ENCODE measurements around the gene RPIA.

RPIA gene

GRCh38 chr2:88696611-88697010 lies 5.1 kb downstream of the RPIA start:
- POLR2A ChIA-PET: no interaction called here
- DNase-seq (ENCODE audit: extremely low spot score): no peak
- TF ChIP-seq CTBP1 (IDR thresholded peaks at IDR 0.05; ENCODE audit: borderline replicate concordance) (no peak), BHLHE40 (IDR thresholded peaks at IDR 0.05; ENCODE audit: borderline replicate concordance) (no peak)
- CTCF ChIA-PET: no interaction called here

- DNase-seq (ENCODE audit: extremely low spot score): no peak
- CTCF ChIA-PET: no interaction called here
- TF ChIP-seq BHLHE40 (IDR thresholded peaks at IDR 0.05; ENCODE audit: borderline replicate concordance): no peak
- no peak for TF ChIP-seq HDGF (IDR thresholded peaks at IDR 0.05; ENCODE audit: borderline replicate concordance)
- TF ChIP-seq ARNT (IDR thresholded peaks at IDR 0.05): no peak
- TF ChIP-seq ZNF384 (IDR thresholded peaks at IDR 0.05): no peak
- no peak for TF ChIP-seq FOXK2 (IDR thresholded peaks at IDR 0.05)
- TF ChIP-seq PKNOX1 (IDR thresholded peaks at IDR 0.05): no peak
- TF ChIP-seq L3MBTL2 (conservative IDR thresholded peaks at IDR 0.05): no peak
- no peak for TF ChIP-seq CTBP1 (IDR thresholded peaks at IDR 0.05; ENCODE audit: borderline replicate concordance)
- no peak for TF ChIP-seq FOXM1 (IDR thresholded peaks at IDR 0.05; ENCODE audit: borderline replicate concordance)
- TF ChIP-seq LEF1 (IDR thresholded peaks at IDR 0.05; ENCODE audit: borderline replicate concordance): no peak
- TF ChIP-seq ELF4 (IDR thresholded peaks at IDR 0.05): no peak
- no peak for TF ChIP-seq TARDBP (IDR thresholded peaks at IDR 0.05)
- TF ChIP-seq SP1 (IDR thresholded peaks at IDR 0.05): no peak
- no peak for TF ChIP-seq FOXA1 (IDR thresholded peaks at IDR 0.05)
- TF ChIP-seq SUZ12 (IDR thresholded peaks at IDR 0.05): no peak
- TF ChIP-seq NFRKB (IDR thresholded peaks at IDR 0.05): no peak
Observed at GRCh38 chr2:88697370-88698026, 6.0 kb downstream of the RPIA start.

GRCh38 chr2:88698027-88698413 lies 6.5 kb downstream of the RPIA start:
- CTCF ChIA-PET: no interaction called here
- no peak for DNase-seq (ENCODE audit: extremely low spot score)

More at GRCh38 chr2:88697370-88698026, 6.0 kb downstream of the RPIA start:
- POLR2A ChIA-PET: no interaction called here

GRCh38 chr2:88698498-88699233 lies 7.2 kb downstream of the RPIA start:
- ChIA-PET CTCF (no interaction called here), POLR2A (no interaction called here)
- TF ChIP-seq L3MBTL2 (conservative IDR thresholded peaks at IDR 0.05): no peak
- no peak for TF ChIP-seq NFRKB (IDR thresholded peaks at IDR 0.05)
- no peak for TF ChIP-seq FOXK2 (IDR thresholded peaks at IDR 0.05)
- TF ChIP-seq LEF1 (IDR thresholded peaks at IDR 0.05; ENCODE audit: borderline replicate concordance): no peak
- TF ChIP-seq TARDBP (IDR thresholded peaks at IDR 0.05): no peak
- TF ChIP-seq ARNT (IDR thresholded peaks at IDR 0.05): no peak
- TF ChIP-seq HDGF (IDR thresholded peaks at IDR 0.05; ENCODE audit: borderline replicate concordance): no peak
- no peak for TF ChIP-seq ELF4 (IDR thresholded peaks at IDR 0.05)
- TF ChIP-seq ZNF384 (IDR thresholded peaks at IDR 0.05): no peak
- TF ChIP-seq SUZ12 (IDR thresholded peaks at IDR 0.05): no peak
- no peak for TF ChIP-seq BHLHE40 (IDR thresholded peaks at IDR 0.05; ENCODE audit: borderline replicate concordance)
- no peak for TF ChIP-seq SP1 (IDR thresholded peaks at IDR 0.05)
- TF ChIP-seq FOXA1 (IDR thresholded peaks at IDR 0.05): no peak
- no peak for TF ChIP-seq FOXM1 (IDR thresholded peaks at IDR 0.05; ENCODE audit: borderline replicate concordance)
- no peak for TF ChIP-seq CTBP1 (IDR thresholded peaks at IDR 0.05; ENCODE audit: borderline replicate concordance)
- no peak for TF ChIP-seq PKNOX1 (IDR thresholded peaks at IDR 0.05)
- no peak for DNase-seq (ENCODE audit: extremely low spot score)

More at GRCh38 chr2:88698027-88698413, 6.5 kb downstream of the RPIA start:
- POLR2A ChIA-PET: no interaction called here
- no peak for TF ChIP-seq FOXM1 (IDR thresholded peaks at IDR 0.05; ENCODE audit: borderline replicate concordance)
- TF ChIP-seq ZNF384 (IDR thresholded peaks at IDR 0.05): no peak

GRCh38 chr2:88707003-88707402 lies 15.5 kb downstream of the RPIA start:
- ChIA-PET CTCF (no interaction called here), POLR2A (interaction anchor here (1.5 kb wide), 1 partner anchor 15 kb away, joined by 3 read pairs; the partner anchor contains the start of gene RPIA)
- no peak for TF ChIP-seq SUZ12 (IDR thresholded peaks at IDR 0.05)
- DNase-seq (ENCODE audit: extremely low spot score): no peak

GRCh38 chr2:88709181-88709631 lies 17.7 kb downstream of the RPIA start:
- no peak for DNase-seq (ENCODE audit: extremely low spot score)
- no peak for TF ChIP-seq CTBP1 (IDR thresholded peaks at IDR 0.05; ENCODE audit: borderline replicate concordance)
- no peak for TF ChIP-seq NFRKB (IDR thresholded peaks at IDR 0.05)
- TF ChIP-seq FOXA1 (IDR thresholded peaks at IDR 0.05): no peak
- TF ChIP-seq LEF1 (IDR thresholded peaks at IDR 0.05; ENCODE audit: borderline replicate concordance): no peak
- TF ChIP-seq SUZ12 (IDR thresholded peaks at IDR 0.05): no peak
- POLR2A ChIA-PET: no interaction called here
- CTCF ChIA-PET: no interaction called here

GRCh38 chr2:88711289-88711688 lies 19.8 kb downstream of the RPIA start:
- TF ChIP-seq FOXA1 (IDR thresholded peaks at IDR 0.05) (no peak), ARNT (IDR thresholded peaks at IDR 0.05) (no peak), FOXM1 (IDR thresholded peaks at IDR 0.05; ENCODE audit: borderline replicate concordance) (no peak), L3MBTL2 (conservative IDR thresholded peaks at IDR 0.05) (no peak), TARDBP (IDR thresholded peaks at IDR 0.05) (no peak), NFRKB (IDR thresholded peaks at IDR 0.05) (no peak)
- POLR2A ChIA-PET: no interaction called here
- CTCF ChIA-PET: interaction anchor here (1.3 kb wide), 1 partner anchor 42 kb away, joined by 4 read pairs; no protein-coding TSS in a partner anchor
- DNase-seq (ENCODE audit: extremely low spot score): no peak

All from HEK293T (cell line).